ENCODE data around the gene MYO5C.
A peak's percentile ranks its signal among the peaks of the same experiment; 100 is the strongest.

The MYO5C gene

GRCh38 chr15:52181938-52182780 lies 113.4 kb downstream of the MYO5C start:
- TF ChIP-seq ZFX (IDR thresholded peaks at IDR 0.05): no peak
- TF ChIP-seq CTCF (conservative IDR thresholded peaks at IDR 0.05): no peak
- no peak overlapping the region for H3K27ac ChIP-seq

GRCh38 chr15:52180851-52181450 lies 114.7 kb downstream of the MYO5C start:
- H3K27ac ChIP-seq: no peak overlapping the region
- no peak for TF ChIP-seq ZFX (IDR thresholded peaks at IDR 0.05)
- TF ChIP-seq CTCF (conservative IDR thresholded peaks at IDR 0.05): no peak

GRCh38 chr15:52180196-52180835 lies 115.3 kb downstream of the MYO5C start:
- H3K27ac ChIP-seq: peak overlapping the region; percentile 77
- no peak for TF ChIP-seq ZFX (IDR thresholded peaks at IDR 0.05)

GRCh38 chr15:52179278-52180195 lies 116.1 kb downstream of the MYO5C start:
- TF ChIP-seq ZFX (IDR thresholded peaks at IDR 0.05): peak; percentile 44; the same call in 1 of the 2 replicates
- TF ChIP-seq CTCF (conservative IDR thresholded peaks at IDR 0.05): peak; percentile 20; the same call in 1 of the 2 replicates
- peak overlapping the region; percentile 77 for H3K27ac ChIP-seq

- TF ChIP-seq CTCF (conservative IDR thresholded peaks at IDR 0.05) (no peak), ZFX (IDR thresholded peaks at IDR 0.05) (no peak)
- peak overlapping the region; percentile 77 for H3K27ac ChIP-seq
These were observed 116.8 kb downstream of the MYO5C start for GRCh38 chr15:52178765-52179164.

- TF ChIP-seq ZFX (IDR thresholded peaks at IDR 0.05): no peak
- TF ChIP-seq CTCF (conservative IDR thresholded peaks at IDR 0.05): no peak
- H3K27ac ChIP-seq: peak overlapping the region; percentile 5; the same call in 1 of the 2 replicates
These were observed 122.7 kb downstream of the MYO5C start for GRCh38 chr15:52172869-52173268.

- TF ChIP-seq ZFX (IDR thresholded peaks at IDR 0.05): no peak
- no peak for TF ChIP-seq CTCF (conservative IDR thresholded peaks at IDR 0.05)
- no peak overlapping the region for H3K27ac ChIP-seq
These were observed 123.8 kb downstream of the MYO5C start for GRCh38 chr15:52171807-52172206.
